DMS114 treated with DMSO at 0.1 percent for 48 hours (cell line): ENCODE measurements around the gene VAV2.

Source experiments
- DNase-seq: peaks from one replicate; lab custom pipeline; 2025; ENCODE audit not compliant: unreplicated experiment; lab: John Stamatoyannopoulos, UW

Gene VAV2

GRCh38 chr9:133880851-133881661 is 111.1 kb downstream of the VAV2 start:
- DNase-seq: no peak

GRCh38 chr9:133880136-133880535 is 112.0 kb downstream of the VAV2 start:
- no peak for DNase-seq

GRCh38 chr9:133879615-133880014 is 112.5 kb downstream of the VAV2 start:
- DNase-seq: no peak

GRCh38 chr9:133878402-133878801 is 113.7 kb downstream of the VAV2 start:
- no peak for DNase-seq

- no peak for DNase-seq
These were observed 114.2 kb downstream of the VAV2 start for GRCh38 chr9:133877967-133878366.

GRCh38 chr9:133877327-133877726 is 114.8 kb downstream of the VAV2 start:
- no peak for DNase-seq

- DNase-seq: peak; percentile 6
These were observed 115.3 kb downstream of the VAV2 start for GRCh38 chr9:133876836-133877235.

- no peak for DNase-seq
These were observed 116.0 kb downstream of the VAV2 start for GRCh38 chr9:133876144-133876543.

GRCh38 chr9:133875131-133875530 is 117.0 kb downstream of the VAV2 start:
- DNase-seq: no peak

- DNase-seq: no peak
These were observed 117.5 kb downstream of the VAV2 start for GRCh38 chr9:133874659-133875058.

- DNase-seq: no peak
These were observed 118.0 kb downstream of the VAV2 start for GRCh38 chr9:133874060-133874657.

GRCh38 chr9:133873461-133873891 is 118.6 kb downstream of the VAV2 start:
- DNase-seq: no peak

- DNase-seq: no peak
These were observed 119.1 kb downstream of the VAV2 start for GRCh38 chr9:133873009-133873408.

GRCh38 chr9:133870598-133871595 is 121.2 kb downstream of the VAV2 start:
- DNase-seq: no peak

- no peak for DNase-seq
These were observed 122.3 kb downstream of the VAV2 start for GRCh38 chr9:133869674-133870405.

- DNase-seq: no peak
These were observed 123.9 kb downstream of the VAV2 start for GRCh38 chr9:133868203-133868602.

- DNase-seq: no peak
These were observed 125.2 kb downstream of the VAV2 start for GRCh38 chr9:133866946-133867345.

- DNase-seq: no peak
These were observed 128.1 kb downstream of the VAV2 start for GRCh38 chr9:133864011-133864410.

- no peak for DNase-seq
These were observed 128.9 kb downstream of the VAV2 start for GRCh38 chr9:133863257-133863592.

GRCh38 chr9:133862585-133863256 is 129.4 kb downstream of the VAV2 start:
- DNase-seq: no peak
